Transverse colon (tissue), 4 donors: Measurements from ENCODE around the gene PBX1. TPM values are rescaled to one million over a fixed set of nuclear protein-coding genes. Genes with fewer than 3 reads are reported as not detected.
A peak's percentile ranks its signal among the peaks of the same experiment; 100 is the strongest.

Experiments
- DNase-seq: peaks from one replicate; pipeline ENCODE4 v3.0.0-alpha.2; 2019
- H3K27ac ChIP-seq, 4 donors: fragments of 200-600 bp; sonication (generic); 2 replicates each; pipeline ENCODE4 v1.5.1; 2016 to 2018; ENCODE audit warnings: inconsistent platforms in 4 of 4
- H3K27me3 ChIP-seq: fragments of 200-600 bp; sonication (generic); 2 replicates; pipeline ENCODE4 v1.5.1; 2017; ENCODE audit warnings: inconsistent platforms
- H3K36me3 ChIP-seq, 4 donors: fragments of 200-600 bp; sonication (generic); 2 replicates each; pipeline ENCODE4 v1.5.1; 2017 to 2019; ENCODE audit warnings: inconsistent platforms in 4 of 4
- H3K4me1 ChIP-seq, 4 donors: fragments of 200-600 bp; sonication (generic); 2 replicates each; pipeline ENCODE4 v1.5.1; 2017 to 2020; ENCODE audit warnings: inconsistent platforms in 4 of 4
- H3K4me3 ChIP-seq, 4 donors: fragments of 200-600 bp; sonication (generic); 1 replicate in 1 of 4; 2 replicates in 3 of 4; pipeline versions ENCODE4 v1.5.1 to v1.6.1; 2017 to 2019; ENCODE audit warnings: inconsistent platforms in 4 of 4
- H3K9me3 ChIP-seq, 2 donors: fragments of 200-600 bp; sonication (generic); 2 replicates each; pipeline ENCODE4 v1.5.1; 2017 to 2019; ENCODE audit warnings: inconsistent platforms in 2 of 2
- CTCF ChIP-seq, 5 experiments: fragments of 200-600 bp in 3 of 5; fragments of 450-650 bp in 2 of 5; sonication (generic) in 3 of 5; IDR thresholded peaks; 1 replicate in 2 of 5; 2 replicates in 3 of 5; pipeline ENCODE4 v1.5.1; 2016 to 2017; ENCODE audit warnings: antibody characterized with exemption in 5 of 5, inconsistent platforms in 3 of 5, mild to moderate bottlenecking in 2 of 5, moderate library complexity in 1 of 5
- EP300 ChIP-seq: sonication (generic); formaldehyde crosslinking; IDR thresholded peaks from one replicate; pipeline ENCODE4 v1.6.1; 2017; ENCODE audit warnings: antibody characterized with exemption, low read depth
- POLR2A ChIP-seq: fragments of 450-650 bp; IDR thresholded peaks from one replicate; pipeline ENCODE4 v1.6.1; 2016; ENCODE audit warnings: antibody characterized with exemption, mild to moderate bottlenecking, moderate library complexity
- POLR2AphosphoS5 ChIP-seq, 3 donors: sonication (generic); formaldehyde crosslinking; IDR thresholded peaks; one replicate each; pipeline ENCODE4 v1.6.1; 2016; ENCODE audit warnings: antibody characterized with exemption in 3 of 3
- WGBS, 2 donors: methylation state at CpG; one replicate each; pipeline ENCODE4 v1.1.5; 2018; ENCODE audit warnings: low coverage in 1 of 2; 5-methylcytosine and 5-hydroxymethylcytosine counted together
- in situ Hi-C, 4 donors: fragments of 200-750 bp; cut with MboI; loops; one replicate each; pipeline versions ENCODE4 v1.15.0 to v1.15.1; 2017; ENCODE audit warnings: low sequenced_read_pairs in 3 of 4, low pct_ligation_motif_present in 1 of 4, low pct_unique_long_range_greater_than_20kb in 1 of 4
- intact Hi-C: fragments of 100-400 bp; cut with DNase I; formaldehyde crosslinking; loops from one replicate; pipeline ENCODE4 v1.15.1; 2023; ENCODE audit warnings: low total_unique reads
- total RNA-seq, 4 donors: library from RNA; depleted of rRNA; stranded (reverse); fragments of >200 nt; gene quantifications; one replicate each; pipeline ENCODE4 v1.1.0, GENCODE V29; 2016

The PBX1 gene
- total RNA-seq, 4 donors from 2014 or later, result 46.8 to 77.2 (median 50.7) TPM

DNA sequence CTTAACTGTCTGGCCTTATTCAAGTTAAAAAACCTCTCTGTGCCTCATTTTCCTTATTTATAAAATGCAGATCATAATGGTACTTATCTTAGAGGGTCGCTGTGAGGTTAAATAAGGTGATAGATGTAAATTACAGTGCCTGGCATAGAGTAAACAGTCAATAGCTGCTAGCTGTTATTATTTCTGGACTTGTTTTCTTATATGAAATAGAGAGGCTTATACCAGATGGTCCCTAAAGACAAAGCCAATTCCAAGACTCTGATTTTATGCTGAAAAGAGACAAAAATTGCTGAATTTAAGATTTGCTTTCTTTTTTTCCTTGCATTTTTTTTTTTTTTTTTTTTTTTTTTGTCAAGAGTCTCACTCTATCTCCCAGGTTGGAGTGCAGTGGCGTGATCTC is 10.3 kb downstream of the PBX1 start:
- TF ChIP-seq POLR2AphosphoS5 (IDR thresholded peaks at IDR 0.05) (no peak), EP300 (no peak), POLR2A (no peak), CTCF (IDR thresholded peaks at IDR 0.05) (no peak)
- 71 to 81% methylated on average over 1 to 2 of the region's 2 CpGs for WGBS, 2 donors
- H3K9me3 ChIP-seq, result no peaks in the 10 kb centered on the region
- intact Hi-C loops (no loop called here), in situ Hi-C loops (loop anchor here in 1 of 4 donors (10.0 kb wide), 1 partner anchor 216 kb away; no protein-coding TSS in a partner anchor)
- no peak overlapping the region for H3K4me3 ChIP-seq
- peaks cover 2 to 56% (median 5%) of the 10 kb centered on the region in 4 donors for H3K4me1 ChIP-seq
- peak overlapping the region in 3 of 4 donors; percentile 5 to 19 (median 16) for H3K27ac ChIP-seq
- no peak for DNase-seq
- H3K36me3 ChIP-seq, result no peaks in the 10 kb centered on the region
- no peaks in the 10 kb centered on the region for H3K27me3 ChIP-seq

DNA sequence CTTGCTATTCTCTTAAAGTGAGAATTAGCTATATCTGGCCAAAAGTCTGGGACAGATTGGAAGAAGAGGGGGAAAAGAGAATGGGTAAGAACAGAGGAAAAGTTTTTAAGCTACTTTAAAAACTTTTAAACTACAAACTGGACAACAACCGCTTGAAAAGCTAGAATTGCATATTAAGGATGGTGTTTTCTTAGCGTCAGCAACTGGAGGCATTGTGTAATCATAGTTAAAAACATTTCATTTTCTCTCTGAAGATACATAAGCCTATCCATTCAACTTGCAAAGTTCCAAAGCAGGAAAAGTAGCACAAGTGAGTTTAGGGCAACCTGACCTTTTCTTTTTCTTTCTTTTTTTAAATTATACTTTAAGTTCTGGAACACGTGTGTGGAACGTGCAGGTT is 10.9 kb downstream of the PBX1 start:
- TF ChIP-seq EP300 (no peak), POLR2A (no peak), POLR2AphosphoS5 (IDR thresholded peaks at IDR 0.05) (no peak), CTCF (IDR thresholded peaks at IDR 0.05) (no peak)
- no peak for DNase-seq
- H3K4me1 ChIP-seq, result peaks cover 3 to 56% (median 8%) of the 10 kb centered on the region in 4 donors
- intact Hi-C loops, result no loop called here
- in situ Hi-C loops, result loop anchor here in 1 of 4 donors (10.0 kb wide), 1 partner anchor 215 kb away; no protein-coding TSS in a partner anchor
- H3K4me3 ChIP-seq, result no peak overlapping the region
- 85 to 92% methylated on average over 2 to 4 of the region's 4 CpGs for WGBS, 2 donors
- H3K27ac ChIP-seq, result peak overlapping the region; percentile 16 to 65 (median 44)
- H3K36me3 ChIP-seq, result no peaks in the 10 kb centered on the region
- no peaks in the 10 kb centered on the region for H3K9me3 ChIP-seq
- H3K27me3 ChIP-seq, result no peaks in the 10 kb centered on the region

GRCh38 chr1:164571333-164571732 is 12.3 kb downstream of the PBX1 start:
- H3K4me3 ChIP-seq, result no peak overlapping the region
- no peaks in the 10 kb centered on the region for H3K36me3 ChIP-seq
- no peak for DNase-seq
- intact Hi-C loops, result no loop called here
- H3K9me3 ChIP-seq, result no peaks in the 10 kb centered on the region
- TF ChIP-seq POLR2A, result no peak
- TF ChIP-seq CTCF (IDR thresholded peaks at IDR 0.05), result no peak
- TF ChIP-seq EP300, result no peak
- no peak for TF ChIP-seq POLR2AphosphoS5 (IDR thresholded peaks at IDR 0.05)
- WGBS, 2 donors, result 93% methylated on average over 3 of the region's 3 CpGs
- in situ Hi-C loops, result no loop called here
- peaks cover 9 to 62% (median 9%) of the 10 kb centered on the region in 4 donors for H3K4me1 ChIP-seq
- H3K27me3 ChIP-seq, result no peaks in the 10 kb centered on the region
- H3K27ac ChIP-seq, result no peak overlapping the region

DNA sequence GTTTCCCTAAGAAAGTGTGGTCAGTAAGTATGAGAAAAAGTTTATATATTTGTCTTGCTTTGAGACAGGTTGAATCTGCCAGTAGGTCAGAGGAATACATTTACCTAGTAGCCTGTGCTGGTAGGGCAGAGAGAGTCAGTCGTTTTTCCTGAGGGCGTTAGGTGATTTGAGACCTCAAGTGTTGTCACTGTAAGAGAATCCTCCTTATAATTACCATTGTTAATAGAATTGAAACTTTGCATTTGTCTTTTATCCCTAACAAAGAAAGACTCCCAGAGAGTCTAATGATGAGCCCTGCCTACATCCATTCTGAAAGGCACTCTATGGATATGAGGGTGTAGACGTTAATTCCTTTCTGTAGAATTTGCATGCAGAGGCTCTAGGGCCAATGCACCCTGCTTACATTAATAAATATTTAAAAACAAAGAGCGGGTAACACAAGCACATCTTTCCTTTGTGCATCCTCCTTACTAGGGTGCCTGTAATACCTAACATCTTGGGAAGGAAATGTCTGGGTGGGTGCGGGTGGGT is 16.4 kb downstream of the PBX1 start:
- Histone ChIP-seq H3K36me3 (no peaks in the 10 kb centered on the region), H3K9me3 (no peaks in the 10 kb centered on the region), H3K27me3 (no peaks in the 10 kb centered on the region), H3K4me1 (peaks cover 10 to 63% (median 20%) of the 10 kb centered on the region in 4 donors), H3K4me3 (peak overlapping the region in 2 of 4 donors; percentile 24 to 29), H3K27ac (peak overlapping the region; percentile 76 to 86 (median 81))
- DNase-seq, result no peak
- WGBS, 2 donors, result 80 to 81% methylated on average over 3 to 5 of the region's 5 CpGs
- no peak for TF ChIP-seq POLR2A
- TF ChIP-seq EP300, result no peak
- no peak for TF ChIP-seq POLR2AphosphoS5 (IDR thresholded peaks at IDR 0.05)
- no peak for TF ChIP-seq CTCF (IDR thresholded peaks at IDR 0.05)
- intact Hi-C loops (no loop called here), in situ Hi-C loops (no loop called here)
